NCI-H1417 (cell line): ENCODE results near the gene EME2.
A peak's percentile ranks its signal among the peaks of the same experiment; 100 is the strongest.

Source experiments
- DNase-seq, 3 experiments: peaks; one replicate each; lab custom pipeline; 2025; lab: John Stamatoyannopoulos, UW

The EME2 gene

DNA sequence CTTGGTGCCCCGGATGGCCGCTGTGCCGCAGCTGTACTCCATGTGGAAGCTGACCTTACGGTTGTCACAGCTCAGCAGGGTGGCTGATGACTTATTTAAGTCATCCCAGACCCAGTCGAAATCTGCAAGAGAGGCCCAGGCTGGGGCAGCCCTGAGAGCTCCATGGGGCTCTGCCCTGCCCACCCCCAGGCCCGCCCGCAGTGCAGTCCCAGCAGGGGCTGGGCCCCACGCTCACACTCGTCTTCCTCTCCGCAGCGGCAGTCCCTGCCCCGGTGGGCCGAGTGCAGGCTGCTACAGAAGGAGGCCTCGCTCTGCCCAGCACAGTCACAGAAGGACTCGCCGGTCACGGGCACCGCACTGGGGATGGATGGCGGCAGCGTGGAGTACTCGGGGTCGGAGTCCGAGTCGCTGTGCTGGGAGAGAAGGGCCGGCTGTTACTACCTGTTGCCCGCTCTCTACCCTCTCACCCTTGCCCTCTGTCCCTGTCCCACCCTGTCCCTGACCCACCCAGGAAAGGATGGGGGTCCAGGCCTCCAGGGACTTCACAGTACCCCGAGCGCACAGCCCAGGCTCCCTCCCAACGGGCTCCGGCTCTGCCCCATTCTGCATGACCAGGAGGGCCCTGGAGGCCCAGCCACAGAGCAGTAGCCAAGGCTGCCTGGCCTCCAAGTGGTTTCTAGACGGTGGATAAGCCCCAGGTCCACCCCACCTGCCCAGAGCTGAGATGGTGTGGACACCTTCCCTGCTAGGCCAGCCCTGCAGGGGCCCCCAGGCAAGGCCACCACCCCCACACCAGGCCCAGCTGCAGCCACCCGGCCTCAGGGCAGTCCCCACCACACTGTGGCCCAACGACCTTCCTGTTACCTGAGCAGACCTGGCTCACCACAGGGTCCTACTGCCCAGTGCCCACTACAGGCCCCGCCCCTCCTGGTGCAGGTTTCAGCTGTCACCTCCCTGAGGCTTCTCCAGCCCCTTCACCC is 5.9 kb downstream of the EME2 start:
- peak in 1 of 3 experiments; percentile 4 for DNase-seq

DNA sequence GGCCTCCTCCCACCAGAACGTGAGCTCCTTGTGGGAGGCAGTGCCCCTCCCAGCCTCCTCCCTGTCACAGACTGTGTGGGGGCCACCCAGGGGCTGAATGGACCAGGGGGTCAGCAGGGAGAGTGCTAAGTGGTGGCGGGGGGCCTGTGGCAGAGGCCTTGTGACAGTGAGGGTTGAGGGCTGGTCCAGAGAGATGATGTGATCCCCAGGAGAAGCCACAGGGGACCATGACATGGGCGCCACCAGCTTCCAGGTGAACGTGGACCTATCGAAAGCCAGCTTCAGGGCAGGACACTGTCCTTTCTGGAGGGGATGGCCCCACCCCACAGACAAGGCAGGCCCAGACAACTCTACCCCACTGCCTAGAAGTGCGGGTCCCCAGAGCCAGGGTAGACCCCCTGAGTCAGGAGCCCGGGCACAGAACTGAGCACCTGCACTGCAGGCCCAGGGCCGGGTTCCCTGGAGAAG is 6.7 kb downstream of the EME2 start:
- DNase-seq = no peak

DNA sequence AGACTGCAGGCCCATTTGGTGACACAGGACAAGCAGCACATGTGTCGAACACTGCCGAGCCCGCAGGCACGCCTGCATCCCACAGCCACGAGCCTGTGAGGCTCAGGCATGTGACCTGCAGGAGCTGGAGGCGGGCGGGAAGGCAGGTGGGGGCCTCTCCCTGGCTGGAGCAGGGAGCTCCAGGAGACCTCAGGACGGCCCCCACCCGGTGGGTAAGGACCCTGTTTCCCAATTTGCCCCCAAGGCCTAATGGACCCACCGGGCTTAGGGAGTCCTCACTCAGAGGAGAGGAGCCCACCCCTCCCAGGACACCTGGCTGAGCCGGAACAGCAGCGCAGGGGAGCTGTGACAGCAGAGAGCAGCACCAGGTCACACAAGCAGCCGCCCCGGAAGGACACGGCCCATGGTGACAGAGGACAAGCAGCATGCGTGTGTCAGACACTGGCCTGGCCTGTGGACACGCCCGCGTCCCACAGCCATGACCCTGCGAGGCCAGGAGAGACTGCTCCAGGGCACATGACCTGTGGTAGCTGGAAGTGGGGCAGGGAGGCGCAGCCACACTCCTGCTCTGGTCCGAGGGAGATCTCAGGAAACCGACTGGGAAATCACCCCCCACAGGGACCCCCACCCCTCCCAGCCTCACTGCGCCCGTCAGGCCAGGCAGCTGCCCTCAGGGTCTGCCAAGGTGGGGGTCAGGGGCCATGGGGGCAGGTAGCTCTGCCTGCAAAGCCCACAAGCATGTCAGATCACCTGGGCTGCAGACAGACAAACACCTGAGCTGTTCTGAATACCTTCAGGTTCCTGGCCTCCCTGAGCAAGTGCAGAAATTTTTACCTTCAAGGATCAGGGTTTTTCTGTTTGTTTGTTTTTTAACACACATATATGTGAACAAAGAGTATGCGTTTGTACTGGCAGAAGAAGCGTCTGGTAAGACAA is 7.4 kb downstream of the EME2 start:
- DNase-seq = no peak

DNA sequence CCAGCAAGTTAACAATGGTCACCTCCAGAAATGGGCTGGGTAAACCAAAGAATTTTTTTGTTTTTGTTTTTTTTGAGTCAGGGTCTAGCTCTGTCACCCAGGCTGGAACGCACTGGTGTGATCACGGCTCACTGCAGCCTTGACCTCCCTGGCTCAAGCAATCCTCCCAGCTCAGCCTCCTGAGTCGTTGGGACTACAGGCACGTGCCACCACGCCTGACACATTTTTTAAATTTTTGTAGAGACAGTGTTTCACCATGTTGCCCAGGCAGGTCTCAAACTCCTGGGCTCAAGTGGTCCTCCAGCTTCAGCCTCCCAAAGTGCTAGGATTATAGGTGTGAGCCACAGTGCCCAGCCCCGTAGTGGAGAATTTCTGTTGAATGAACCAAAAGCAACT is 8.1 kb downstream of the EME2 start:
- no peak for DNase-seq

DNA sequence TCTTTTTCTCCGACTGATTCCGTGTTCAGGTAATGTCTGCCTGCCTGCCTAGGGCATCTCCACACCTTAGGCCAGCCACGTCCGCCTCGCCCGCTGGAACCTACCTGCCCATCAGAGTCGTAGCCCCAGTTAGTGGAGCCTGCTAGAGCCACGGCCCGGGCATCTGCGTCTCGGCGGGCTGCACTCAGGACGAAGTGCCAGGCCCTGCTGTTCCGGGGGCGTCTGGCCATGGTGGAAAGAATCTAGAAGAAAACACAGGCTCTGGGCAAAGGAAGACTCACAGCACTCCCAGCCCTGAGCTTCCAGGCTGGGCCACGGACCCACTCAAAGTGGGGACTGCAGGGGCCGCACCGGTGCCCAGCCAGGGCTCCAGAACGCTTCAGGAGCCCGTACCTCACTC is 8.6 kb downstream of the EME2 start:
- DNase-seq = no peak

DNA sequence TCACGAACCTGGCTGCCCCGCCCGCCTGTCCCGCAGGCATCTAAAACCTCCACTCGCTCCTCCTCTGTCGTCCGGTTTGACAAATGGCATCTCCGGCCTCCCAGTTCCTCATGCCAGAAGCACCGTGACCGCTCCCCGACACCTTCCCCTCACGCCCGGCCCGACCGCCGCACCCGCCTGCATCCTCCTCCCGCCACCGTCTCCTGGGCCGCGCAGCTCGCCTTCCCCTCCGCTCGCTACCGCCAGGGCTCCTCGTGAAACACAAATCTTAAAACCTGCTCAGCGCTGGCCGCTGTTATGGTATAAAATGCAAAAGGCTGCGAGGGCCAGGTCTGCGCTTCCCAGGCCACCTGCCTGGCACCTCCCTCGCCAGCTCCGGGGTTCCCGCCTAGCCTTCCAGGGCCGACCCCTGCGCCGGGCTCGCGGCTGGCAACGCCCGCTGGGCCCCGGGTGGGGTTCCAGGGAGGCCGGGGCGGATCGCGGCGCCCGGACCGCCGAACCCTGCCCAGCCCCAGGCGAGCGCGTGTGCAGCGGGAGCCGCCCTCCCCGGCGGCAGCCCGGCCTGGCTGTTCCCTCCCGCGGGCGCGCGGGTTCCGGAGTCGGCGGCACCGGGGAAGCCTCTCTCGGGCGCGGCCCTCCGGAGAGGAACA is 9.3 kb downstream of the EME2 start:
- DNase-seq = peak in 2 of 3 experiments; percentile 60 to 66

DNA sequence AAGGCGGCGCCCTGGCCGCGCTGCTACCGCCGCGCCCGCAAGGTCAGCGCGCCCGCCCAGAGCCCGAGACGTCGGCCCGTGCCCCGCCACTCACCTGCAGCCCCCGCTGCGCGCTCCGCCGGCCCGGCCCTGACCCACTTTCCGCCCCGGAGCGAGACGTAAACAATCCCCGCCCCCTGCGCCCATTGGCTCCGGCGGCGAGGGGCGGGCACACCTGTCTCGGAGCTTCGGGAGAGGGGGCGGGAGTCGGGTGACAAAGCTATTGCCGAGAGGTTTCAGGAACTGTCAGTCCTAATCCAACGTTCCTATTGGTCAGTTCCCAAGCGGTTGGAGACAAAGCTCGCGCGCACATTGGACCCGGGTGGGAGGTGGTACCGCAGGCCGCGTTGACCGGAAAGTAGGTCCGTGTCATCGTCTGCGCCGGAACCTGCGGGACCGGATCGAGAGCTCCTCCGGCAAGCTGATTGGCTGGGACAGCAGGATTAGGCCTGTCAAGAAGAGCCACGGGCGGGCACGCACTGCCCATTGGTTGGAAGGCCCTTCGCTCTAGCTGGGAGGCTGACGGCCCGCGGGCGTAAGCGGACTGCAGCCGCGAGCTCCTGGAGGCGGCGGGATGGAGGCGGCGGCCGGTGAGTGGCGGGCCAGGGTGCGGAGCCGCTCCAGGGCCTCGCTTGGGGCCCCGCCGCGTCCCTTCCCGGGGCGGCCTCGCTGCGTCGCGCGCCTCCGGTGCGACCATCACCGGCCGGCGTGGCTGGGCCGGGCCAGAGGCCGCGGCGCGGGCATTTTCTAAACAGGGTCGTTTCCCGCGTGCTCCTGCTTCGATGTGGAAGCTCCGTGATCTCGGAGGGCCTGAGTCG is 10.0 kb downstream of the EME2 start, which contains the start of the genes NUBP2 and SPSB3:
Gene NUBP2 (plus strand): TSS at position 553 of the 857 bp plus-strand sequence. CDS start 61 bp downstream, at position 614.
Gene SPSB3 (minus strand): TSS at position 164 of the 857 bp plus-strand sequence. CDS start 1,088 bp downstream, outside the sequence.
- DNase-seq = peak; percentile 99 to 100 (median 100)

DNA sequence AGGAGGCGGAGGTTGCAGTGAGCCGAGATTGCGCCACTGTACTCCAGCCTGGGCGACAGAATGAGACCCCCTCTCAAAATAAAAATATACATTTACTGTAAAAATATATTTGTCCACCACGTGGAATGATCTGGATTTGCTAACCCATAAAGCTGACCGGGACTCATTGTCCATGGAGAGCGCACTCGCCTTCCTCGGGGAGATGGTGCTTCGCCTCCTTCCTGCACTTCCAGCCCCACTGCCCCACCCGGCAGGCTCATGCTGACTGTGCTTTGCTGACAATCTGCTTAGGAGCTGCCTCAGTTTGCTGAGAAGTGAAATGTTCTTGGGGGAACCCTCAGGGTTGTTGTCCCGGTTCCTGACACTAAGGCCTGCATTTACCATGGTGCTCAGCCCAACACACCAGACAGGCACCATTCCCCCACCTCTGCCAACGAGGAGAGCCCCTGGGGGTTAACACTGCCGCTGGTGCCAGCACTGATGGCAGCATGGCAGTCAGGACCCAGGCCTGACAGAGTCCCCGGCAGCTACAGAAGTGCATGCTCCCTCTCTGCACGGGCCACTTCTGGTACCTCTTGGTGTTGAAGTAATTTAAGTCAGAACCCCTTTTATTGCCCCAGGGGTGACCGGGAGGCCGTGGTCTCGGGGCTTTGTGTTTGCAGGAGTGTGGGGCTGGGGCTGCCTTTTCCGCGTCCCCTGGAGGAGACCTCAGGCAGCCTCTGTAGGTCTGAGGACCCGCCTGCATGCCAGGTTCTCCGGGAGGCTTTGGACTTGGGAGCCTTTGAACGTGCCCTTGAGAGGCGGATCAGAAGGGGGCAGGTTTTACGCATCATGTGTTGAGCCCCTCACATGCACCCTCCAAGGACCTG is 12.6 kb downstream of the EME2 start:
- DNase-seq = no peak

DNA sequence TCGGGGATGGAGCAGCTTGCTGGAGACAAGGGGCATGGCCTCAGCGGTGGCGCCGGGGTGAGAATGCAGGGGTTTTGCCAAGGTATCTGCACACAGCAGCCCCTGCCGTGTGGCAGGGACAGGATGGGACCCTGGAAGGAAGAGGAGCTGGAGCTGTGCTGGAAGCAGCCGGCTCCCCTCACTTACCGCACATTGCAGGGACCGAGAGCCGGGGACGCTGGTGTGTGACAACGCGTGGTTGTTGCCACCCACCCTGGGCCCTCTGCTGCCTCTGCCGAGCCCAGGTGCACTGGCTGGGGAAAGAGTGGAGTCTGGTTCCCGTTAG is 13.2 kb downstream of the EME2 start:
- DNase-seq = no peak

DNA sequence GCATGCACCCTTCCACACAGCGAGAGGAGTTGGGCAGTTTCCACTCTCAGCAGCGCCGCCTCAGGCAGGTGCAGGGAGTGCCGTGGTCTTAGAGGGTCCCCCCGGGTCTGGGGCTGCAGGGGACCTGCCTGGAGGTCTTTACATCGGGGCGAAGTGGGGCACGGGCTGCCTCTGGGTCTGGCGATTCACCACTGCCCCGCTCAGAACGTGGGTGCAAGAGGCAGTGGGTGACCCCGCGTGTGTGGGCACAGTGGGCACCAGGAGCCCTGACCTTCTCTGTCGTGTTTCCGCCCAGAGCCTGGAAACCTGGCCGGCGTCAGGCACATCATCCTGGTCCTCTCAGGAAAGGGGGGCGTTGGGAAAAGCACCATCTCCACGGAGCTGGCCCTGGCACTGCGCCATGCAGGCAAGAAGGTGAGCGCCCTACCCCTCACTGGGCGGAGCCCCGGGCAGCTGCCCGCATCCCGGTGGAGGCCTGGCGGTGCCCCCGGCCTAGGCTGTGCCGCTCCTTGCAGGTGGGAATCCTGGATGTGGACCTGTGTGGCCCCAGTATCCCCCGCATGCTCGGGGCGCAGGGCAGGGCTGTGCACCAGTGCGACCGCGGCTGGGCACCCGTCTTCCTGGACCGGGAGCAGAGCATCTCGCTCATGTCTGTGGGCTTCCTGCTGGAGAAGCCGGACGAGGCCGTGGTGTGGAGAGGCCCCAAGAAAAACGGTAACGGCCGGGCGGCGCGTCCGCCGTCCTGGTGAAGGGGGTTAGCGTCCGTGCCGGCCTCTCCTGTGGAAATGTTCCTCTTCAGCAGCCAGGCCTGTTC is 13.8 kb downstream of the EME2 start:
- DNase-seq = no peak

DNA sequence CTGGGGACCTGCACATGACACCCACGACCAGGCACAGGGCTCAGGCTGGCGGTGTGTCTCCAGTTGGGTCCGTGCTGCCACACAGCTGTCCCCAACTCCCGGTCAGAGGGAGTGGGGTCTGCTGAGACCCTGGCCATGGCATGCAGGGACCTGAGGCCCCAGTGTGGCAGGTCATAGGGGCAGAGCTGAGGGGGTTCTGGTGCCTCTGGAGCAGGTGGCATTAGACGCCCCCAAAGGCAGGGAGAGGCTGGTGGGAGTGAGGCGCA is 14.4 kb downstream of the EME2 start:
- DNase-seq = no peak

DNA sequence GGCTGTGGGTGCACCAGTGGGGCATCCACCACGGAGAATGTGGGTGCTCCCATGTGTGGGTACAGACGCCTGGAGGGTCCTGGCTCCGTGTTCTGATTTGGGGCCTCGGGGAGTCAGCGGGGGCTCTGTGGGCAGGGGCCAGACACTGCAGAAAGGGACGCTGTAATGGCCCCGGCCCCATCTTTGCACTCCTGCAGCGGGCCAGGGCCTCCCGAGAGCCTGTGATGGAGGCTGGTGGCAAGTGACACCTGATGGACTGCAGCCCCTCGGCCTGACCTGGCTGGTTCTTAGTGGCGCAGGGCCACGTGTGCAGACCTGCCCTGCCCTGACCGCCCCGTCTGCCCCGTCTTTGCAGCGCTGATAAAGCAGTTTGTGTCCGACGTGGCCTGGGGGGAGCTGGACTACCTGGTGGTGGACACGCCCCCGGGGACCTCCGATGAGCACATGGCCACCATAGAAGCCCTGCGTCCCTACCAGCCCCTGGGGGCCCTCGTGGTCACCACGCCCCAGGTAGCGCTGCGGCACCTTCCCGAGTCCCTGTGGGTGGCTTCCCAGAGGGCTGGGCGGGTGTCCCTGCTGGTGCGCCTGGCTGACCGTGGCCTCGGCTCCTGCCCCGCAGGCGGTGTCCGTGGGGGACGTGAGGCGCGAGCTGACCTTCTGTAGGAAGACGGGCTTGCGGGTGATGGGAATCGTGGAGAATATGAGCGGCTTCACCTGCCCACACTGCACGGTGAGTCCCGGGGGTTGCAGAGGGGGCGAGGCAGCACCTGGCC is 14.9 kb downstream of the EME2 start:
- DNase-seq = no peak

DNA sequence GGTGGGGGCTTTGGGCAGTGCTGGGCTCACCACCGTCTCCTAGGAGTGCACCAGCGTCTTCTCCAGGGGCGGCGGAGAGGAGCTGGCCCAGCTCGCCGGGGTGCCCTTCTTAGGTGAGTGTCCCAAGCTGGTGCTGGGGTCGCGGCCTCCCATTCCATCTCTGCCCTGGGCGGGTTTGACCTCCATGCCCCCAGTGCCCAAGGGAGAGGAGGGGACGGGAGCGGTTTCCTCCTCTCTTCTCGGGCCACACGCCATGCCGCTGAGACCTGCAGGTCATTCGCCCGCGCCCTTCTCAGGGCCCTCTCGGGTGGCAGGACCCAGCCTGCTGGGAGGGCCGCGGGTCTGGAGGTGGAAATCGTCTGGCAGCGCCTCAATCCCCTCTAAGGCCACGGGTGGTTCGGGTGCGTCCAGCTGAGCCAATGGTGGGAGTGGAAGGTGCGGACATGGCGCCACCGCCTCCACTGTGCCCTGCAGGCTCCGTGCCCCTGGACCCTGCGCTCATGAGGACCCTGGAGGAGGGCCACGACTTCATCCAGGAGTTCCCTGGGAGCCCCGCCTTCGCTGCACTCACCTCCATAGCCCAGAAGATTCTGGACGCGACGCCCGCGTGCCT is 15.6 kb downstream of the EME2 start:
- DNase-seq = no peak

DNA sequence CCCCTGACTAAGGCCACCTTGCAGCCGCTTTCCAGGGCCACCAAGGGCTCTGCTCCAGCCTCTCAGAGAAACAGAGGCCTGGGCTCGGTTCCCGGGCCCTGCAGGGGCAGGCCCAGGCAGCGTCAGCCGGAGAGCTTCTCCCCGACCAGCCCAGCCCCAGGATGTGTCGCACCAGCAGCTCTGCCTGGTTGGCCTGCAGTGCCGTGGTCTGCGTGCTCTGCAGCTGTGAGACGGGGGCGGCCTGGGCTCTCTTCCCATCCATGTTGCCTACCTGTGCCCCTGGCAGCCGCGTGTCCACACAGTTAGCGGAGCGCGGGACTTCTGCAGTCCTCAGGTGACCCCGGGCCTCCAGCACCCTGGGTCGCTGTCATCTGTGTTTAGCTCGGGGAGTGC is 16.1 kb downstream of the EME2 start:
- DNase-seq = no peak

DNA sequence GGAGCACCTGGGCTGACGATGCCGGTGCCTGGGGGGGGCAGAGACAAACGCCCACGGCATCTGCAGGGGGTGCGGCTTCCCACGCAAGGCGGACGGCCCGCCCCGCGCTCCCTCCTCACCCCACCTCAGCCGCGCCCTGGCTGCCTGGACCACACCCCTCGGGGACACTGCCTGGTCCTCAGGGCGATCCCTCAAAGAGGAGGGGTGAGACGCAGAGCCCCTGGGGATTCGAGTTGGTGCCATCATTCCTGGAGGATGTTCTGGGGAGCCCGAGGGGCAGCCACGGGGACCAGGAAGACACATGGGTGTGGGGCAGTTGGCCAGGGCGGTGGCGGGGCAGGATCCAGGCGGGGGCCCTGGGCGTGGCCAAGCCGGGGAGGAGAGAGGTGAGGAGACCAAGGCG is 17.0 kb downstream of the EME2 start:
- no peak for DNase-seq

DNA sequence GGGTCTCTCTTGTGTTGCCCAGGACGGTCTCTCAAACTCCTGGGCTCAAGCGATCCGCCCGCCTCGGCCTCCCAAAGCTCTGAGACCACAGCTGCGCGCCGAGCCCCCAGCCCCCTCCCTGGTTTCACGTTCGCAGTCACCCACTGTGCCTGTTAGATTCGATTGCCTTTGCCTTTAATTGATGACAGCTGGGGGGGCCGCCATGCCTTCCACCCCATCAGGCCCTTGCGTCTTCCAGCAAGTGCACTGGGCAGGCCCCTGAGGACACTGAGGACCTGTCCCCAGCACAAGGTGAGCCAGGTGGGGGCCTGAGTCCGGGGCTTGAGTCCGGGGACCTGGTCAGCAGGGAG is 17.6 kb downstream of the EME2 start:
- DNase-seq = no peak

DNA sequence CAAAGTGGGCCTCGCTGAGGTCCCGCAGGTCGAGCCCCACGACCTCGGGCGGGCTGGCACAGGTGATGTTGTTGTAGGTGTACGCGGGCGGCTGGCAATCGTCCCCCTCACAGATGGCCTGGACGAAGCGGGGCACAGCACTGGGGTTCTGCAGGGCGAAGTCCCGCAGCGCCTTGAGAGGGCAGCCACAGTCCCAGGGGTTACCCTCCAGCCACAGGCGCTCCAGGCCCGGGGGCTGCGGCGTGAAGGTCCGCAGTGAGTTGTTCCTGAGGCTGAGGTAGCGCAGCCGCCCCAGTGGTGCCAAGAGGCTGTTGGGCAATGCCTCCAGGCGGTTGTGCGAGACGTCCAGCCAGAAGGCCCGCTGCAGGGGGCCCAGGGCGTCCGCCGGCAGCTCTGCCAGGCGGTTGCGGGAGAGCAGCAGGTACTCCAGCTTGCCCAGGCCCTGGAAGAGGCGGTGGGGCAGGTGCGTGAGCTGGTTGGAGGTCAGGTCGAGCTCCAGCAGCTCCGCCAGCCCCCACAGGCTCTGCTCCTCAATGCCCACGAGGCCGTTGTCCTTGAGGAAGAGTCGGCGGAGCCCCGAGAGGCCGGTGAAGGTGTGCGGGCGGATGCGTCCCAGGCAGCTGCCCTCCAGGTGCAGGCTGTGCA is 18.1 kb downstream of the EME2 start:
- DNase-seq = no peak
